Eye (tissue), 1 donor: ENCODE measurements around the gene PSMB3.

ENCODE experiments used
- DNase-seq: peaks from one replicate; pipeline ENCODE4 v3.0.0-alpha.2; 2015

The PSMB3 gene

GRCh38 chr17:38733982-38734973, 18.3 kb upstream of the PSMB3 start:
- no peak for DNase-seq

- peak; percentile 88 for DNase-seq
Observed at GRCh38 chr17:38735161-38735997, 17.2 kb upstream of the PSMB3 start.

GRCh38 chr17:38738007-38738662, 14.4 kb upstream of the PSMB3 start:
- no peak for DNase-seq

GRCh38 chr17:38738686-38739085, 13.9 kb upstream of the PSMB3 start:
- DNase-seq, result no peak

GRCh38 chr17:38739305-38739704, 13.2 kb upstream of the PSMB3 start:
- no peak for DNase-seq

- no peak for DNase-seq
Observed at GRCh38 chr17:38740044-38740443, 12.5 kb upstream of the PSMB3 start.

GRCh38 chr17:38740806-38741205, 11.7 kb upstream of the PSMB3 start:
- DNase-seq, result no peak

- DNase-seq, result no peak
Observed at GRCh38 chr17:38741461-38741860, 11.1 kb upstream of the PSMB3 start.

GRCh38 chr17:38741921-38742410, 10.6 kb upstream of the PSMB3 start:
- DNase-seq, result no peak

GRCh38 chr17:38742411-38743308, 9.9 kb upstream of the PSMB3 start:
- peak; percentile 98 for DNase-seq

- DNase-seq, result no peak
Observed at GRCh38 chr17:38743556-38744171, 8.9 kb upstream of the PSMB3 start.

GRCh38 chr17:38745545-38745944, 7.0 kb upstream of the PSMB3 start:
- DNase-seq, result no peak

GRCh38 chr17:38746004-38746848, 6.3 kb upstream of the PSMB3 start:
- peak; percentile 62 for DNase-seq

GRCh38 chr17:38746849-38747462, 5.6 kb upstream of the PSMB3 start:
- DNase-seq, result no peak

GRCh38 chr17:38747463-38748148, 4.9 kb upstream of the PSMB3 start:
- DNase-seq, result peak; percentile 78

GRCh38 chr17:38748149-38748891, 4.2 kb upstream of the PSMB3 start, which contains the start of gene PCGF2:
Gene PCGF2, minus strand, starts transcription at chr17:38748336. Its CDS starts 7,934 bp downstream, at chr17:38740402.
- DNase-seq, result peak; percentile 98

GRCh38 chr17:38748892-38749222, 3.7 kb upstream of the PSMB3 start:
- DNase-seq, result no peak

GRCh38 chr17:38749223-38750043, 3.1 kb upstream of the PSMB3 start:
- peak; percentile 92 for DNase-seq
